GM12873 (cell line): Measurements from ENCODE around the gene MEIOC.

Source experiments
- CTCF ChIP-seq: IDR thresholded peaks from 2 replicates; pipeline ENCODE4 v1.5.1; 2012; ENCODE audit warnings: low read depth, mild to moderate bottlenecking, moderate library complexity, low read length, control low read depth; ENCODE audit not compliant: insufficient read depth; ENCODE audit errors: missing control alignments

Gene MEIOC

GRCh38 chr17:44637066-44637465 is 19.2 kb upstream of the MEIOC start:
- TF ChIP-seq CTCF: no peak

GRCh38 chr17:44642834-44643233 is 13.4 kb upstream of the MEIOC start:
- TF ChIP-seq CTCF: no peak

- no peak for TF ChIP-seq CTCF
Observed at GRCh38 chr17:44645341-44645740, 10.9 kb upstream of the MEIOC start.

- no peak for TF ChIP-seq CTCF
Observed at GRCh38 chr17:44646280-44646679, 10.0 kb upstream of the MEIOC start.

GRCh38 chr17:44647736-44648135 is 8.5 kb upstream of the MEIOC start:
- no peak for TF ChIP-seq CTCF

GRCh38 chr17:44648963-44649362 is 7.3 kb upstream of the MEIOC start:
- no peak for TF ChIP-seq CTCF

- TF ChIP-seq CTCF: no peak
Observed at GRCh38 chr17:44651228-44651627, 5.0 kb upstream of the MEIOC start.

GRCh38 chr17:44652727-44653126 is 3.5 kb upstream of the MEIOC start:
- TF ChIP-seq CTCF: no peak
